Epithelial cell of esophagus (primary cell): Measurements from ENCODE around the gene LAP3.

Experiments
- DNase-seq: peaks from one replicate; pipeline ENCODE4 v3.0.0; 2010; ENCODE audit warnings: low read depth
- H3K4me3 ChIP-seq: 2 replicates; pipeline ENCODE4 v1.5.1; 2011; ENCODE audit warnings: mild to moderate bottlenecking, low read length, control low read depth
- TF ChIP-seq, protein P1 (sequence below): IDR thresholded peaks from 2 replicates; pipeline ENCODE4 v1.5.1; 2011; ENCODE audit warnings: low read depth, mild to moderate bottlenecking, low read length, control low read depth, inconsistent platforms; ENCODE audit not compliant: insufficient read depth; ENCODE audit errors: missing control alignments

The LAP3 gene

DNA sequence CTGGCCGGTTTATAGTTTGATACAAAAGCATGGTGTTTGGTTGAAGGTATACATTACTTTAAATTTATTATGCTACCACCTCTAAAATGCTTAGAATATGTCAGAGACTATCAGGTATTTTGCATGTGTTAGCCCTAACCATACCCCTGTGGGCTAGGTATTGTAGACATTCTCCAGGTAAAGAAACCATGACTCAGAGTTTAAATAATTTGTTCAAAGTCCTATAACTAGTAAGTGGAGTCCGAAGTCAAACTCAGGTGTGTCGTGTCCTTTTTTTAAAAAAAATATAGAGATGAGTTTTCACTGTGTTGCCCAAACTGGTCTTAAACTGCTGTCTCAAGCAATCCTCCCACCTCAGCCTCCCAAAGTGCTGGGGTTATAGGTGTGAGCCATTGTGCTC, 12.4 kb downstream of the LAP3 start:
- no peak for DNase-seq
- TF ChIP-seq, protein P1, sequence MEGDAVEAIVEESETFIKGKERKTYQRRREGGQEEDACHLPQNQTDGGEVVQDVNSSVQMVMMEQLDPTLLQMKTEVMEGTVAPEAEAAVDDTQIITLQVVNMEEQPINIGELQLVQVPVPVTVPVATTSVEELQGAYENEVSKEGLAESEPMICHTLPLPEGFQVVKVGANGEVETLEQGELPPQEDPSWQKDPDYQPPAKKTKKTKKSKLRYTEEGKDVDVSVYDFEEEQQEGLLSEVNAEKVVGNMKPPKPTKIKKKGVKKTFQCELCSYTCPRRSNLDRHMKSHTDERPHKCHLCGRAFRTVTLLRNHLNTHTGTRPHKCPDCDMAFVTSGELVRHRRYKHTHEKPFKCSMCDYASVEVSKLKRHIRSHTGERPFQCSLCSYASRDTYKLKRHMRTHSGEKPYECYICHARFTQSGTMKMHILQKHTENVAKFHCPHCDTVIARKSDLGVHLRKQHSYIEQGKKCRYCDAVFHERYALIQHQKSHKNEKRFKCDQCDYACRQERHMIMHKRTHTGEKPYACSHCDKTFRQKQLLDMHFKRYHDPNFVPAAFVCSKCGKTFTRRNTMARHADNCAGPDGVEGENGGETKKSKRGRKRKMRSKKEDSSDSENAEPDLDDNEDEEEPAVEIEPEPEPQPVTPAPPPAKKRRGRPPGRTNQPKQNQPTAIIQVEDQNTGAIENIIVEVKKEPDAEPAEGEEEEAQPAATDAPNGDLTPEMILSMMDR = no peak
- H3K4me3 ChIP-seq = no peak overlapping the region

DNA sequence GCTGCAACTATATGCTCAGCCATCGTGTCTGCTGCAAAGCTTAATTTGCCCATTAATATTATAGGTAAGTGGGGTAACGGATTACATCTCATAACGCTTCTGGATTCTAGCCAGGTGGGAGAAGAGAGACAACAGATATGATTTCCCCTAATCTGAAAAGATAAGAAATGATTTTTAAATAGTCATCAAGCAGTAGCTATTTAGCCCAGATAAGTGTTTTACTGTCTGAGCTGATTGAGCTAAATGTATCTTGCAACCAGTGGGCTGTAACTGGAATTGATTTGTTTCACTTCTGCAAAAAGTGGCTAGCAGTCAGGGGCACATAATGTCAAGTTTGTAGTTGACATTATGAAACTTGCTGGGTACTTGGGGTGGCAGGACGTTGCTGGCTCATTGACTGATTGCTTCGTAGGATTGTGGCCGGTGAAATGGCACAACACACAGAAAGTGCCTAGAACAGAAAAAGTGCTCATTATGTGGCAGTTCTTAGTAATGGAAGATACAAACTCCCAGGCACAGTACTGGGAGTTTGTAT, 18.5 kb downstream of the LAP3 start:
- H3K4me3 ChIP-seq = no peak overlapping the region
- TF ChIP-seq, protein P1 = no peak
- DNase-seq = no peak

DNA sequence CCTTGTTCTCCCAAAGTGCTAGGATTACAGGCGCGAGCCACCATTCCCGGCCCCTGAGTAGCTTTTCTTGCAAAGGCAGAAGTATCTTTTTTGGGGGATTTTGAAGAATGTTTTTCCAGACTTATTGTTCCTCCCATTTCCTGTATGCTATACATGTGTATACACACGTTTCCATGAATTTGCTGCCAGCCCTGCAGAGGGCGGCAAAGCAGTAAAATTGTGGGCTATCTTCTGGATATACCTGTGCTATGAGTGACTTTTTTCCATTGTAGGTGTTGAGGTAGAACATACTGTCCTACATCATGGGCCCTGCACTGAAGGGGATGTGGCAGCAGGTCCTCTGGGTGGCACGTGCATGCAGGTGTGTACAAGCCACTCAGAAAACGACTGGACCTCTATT, 20.5 kb downstream of the LAP3 start:
- DNase-seq = peak; percentile 62
- TF ChIP-seq, protein P1 = peak; percentile 66
- no peak overlapping the region for H3K4me3 ChIP-seq

DNA sequence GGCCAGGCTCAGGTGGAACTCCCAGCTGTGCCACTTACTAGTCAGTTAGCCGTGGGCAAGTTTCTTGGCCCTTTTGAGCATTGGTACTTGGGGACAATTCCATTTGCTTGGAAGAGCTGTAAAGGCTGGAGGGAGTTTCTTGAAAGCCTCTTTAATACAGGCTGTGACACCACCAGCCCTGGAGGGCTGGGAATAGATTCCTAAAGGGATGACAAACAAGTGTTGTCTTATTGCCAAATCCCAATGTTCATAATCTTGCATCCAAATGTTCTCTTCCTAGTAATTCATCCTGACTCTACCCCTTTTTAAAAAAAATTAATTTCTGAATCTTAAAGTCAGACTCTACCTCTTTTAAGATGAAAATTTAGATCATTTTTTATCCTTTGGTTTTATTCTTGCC, 22.8 kb downstream of the LAP3 start:
- no peak for DNase-seq
- TF ChIP-seq, protein P1 = no peak
- H3K4me3 ChIP-seq = no peak overlapping the region

DNA sequence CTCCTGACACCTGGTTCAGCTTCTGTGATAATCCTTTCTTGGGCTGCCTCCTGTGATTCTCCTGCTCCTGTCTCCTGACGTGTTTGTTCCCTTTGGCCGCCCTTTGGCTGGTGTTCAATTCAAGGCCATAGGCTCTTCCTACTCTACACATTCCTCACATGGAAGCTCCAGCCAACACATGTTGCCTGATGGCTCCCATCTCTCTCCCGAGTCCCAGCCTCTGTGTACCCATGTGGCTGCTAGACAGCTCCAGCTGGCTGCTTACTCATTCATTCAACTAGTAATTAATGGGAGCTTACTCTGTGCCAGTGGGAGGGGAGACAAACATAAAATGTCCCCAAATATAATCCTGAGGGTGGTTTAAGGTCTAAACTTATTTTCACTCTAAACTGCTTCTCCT, 28.2 kb downstream of the LAP3 start:
- H3K4me3 ChIP-seq = no peak overlapping the region
- TF ChIP-seq, protein P1 = no peak
- no peak for DNase-seq

DNA sequence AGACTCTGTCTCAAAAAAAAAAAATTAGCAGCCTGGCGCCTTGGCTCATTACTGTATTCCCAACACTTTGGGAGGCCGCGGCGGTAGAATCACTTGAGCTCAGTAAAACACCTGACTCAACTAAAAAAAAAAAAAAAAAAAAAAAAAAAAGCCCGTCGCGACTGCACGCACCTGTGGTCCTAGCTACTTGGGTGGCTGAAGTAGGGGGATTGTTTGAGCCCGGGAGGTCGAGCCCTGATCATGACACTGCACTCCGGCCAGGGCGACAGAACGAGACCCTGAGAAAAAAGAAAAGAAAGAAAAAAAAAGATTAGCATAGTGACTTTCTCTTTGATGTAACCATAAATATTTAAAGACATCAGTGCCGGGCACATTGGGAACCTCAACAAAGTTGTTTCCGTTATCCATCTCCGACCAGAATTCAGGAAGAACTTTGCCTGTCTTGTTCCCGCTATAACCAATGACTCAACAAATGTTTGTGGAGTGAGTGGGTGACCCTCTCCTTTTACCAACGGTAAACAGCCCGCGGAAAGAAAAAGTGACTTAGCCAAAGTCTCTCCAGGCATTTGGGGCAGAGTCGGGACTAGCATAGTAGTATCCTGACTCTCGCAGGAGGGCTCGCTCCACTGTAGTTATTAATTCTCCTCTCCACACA, 36.9 kb downstream of the LAP3 start:
- peak overlapping the region; percentile 94 for H3K4me3 ChIP-seq
- TF ChIP-seq, protein P1 = no peak
- peak; percentile 79 for DNase-seq

DNA sequence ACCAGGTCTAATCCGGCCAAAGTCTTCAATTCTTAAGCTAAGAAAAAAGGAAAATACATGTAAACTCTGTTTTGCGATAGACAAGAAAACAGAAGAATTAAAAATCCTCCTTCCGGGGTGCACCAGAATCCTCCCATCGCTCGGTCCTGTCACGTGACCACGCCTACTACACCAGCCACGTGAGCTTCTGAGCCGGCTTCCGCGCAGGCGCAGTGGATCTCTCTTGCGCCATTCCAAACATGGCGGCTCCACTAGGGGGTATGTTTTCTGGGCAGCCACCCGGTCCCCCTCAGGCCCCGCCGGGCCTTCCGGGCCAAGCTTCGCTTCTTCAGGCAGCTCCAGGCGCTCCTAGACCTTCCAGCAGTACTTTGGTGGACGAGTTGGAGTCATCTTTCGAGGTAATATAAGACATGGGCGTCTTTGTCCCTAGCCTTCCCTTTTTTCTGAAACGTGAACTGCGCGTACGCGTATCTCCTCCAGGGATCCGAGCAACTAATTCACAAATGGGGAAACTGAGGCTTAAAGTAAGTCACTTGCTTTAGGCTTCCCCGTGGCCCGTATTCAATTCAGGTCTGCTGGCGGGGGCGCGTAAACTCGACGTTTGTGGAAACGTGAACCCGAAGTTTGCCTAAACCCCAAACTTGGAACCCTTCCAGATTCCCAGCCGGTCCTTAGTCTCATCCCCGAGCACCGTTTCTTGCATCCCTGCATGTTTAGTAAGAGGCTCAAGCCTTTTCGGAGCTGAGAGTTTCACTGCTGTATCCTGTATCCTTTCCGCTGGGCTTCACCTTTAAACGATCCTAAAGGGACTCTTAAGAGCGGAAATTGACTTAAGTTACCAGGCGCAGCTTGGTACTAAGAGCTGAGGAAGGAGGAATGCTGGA, 37.7 kb downstream of the LAP3 start, which contains the start of gene MED28:
MED28 (plus strand) TSS at position 226 of the 884 bp plus-strand sequence; CDS start at position 240, 14 bp downstream.
- peak; percentile 94 for DNase-seq
- peak within 1 kb of the TSS; percentile 94 for H3K4me3 ChIP-seq
- TF ChIP-seq, protein P1 = no peak
